ENCODE measurements around the gene IFNAR1. TPM values are rescaled to one million over a fixed set of nuclear protein-coding genes. Genes with fewer than 3 reads are reported as not detected.
A peak's percentile ranks its signal among the peaks of the same experiment; 100 is the strongest.
"Not testable (repeated sequence)": the region's sequence is repeated elsewhere in the genome, so short reads cannot be mapped to it uniquely, and the experiment has no call there.

The IFNAR1 gene
- total and polyA plus RNA-seq, 2 experiments from 2014 or later = 14.0 to 18.7 TPM

GRCh38 chr21:33317145-33317544 lies 7.6 kb upstream of the IFNAR1 start (continued):
- TF ChIP-seq ZNF114 (CRISPR knock-in tag; IDR thresholded peaks at IDR 0.05) (no peak), CTCF (conservative IDR thresholded peaks at IDR 0.05; ENCODE audit: low read depth in 2 of 2) (no peak), POLR2AphosphoS5 (IDR thresholded peaks at IDR 0.05; ENCODE audit: low read depth) (no peak)

- Histone ChIP-seq H3K4me3 (no peak overlapping the region), H3K36me3 (ENCODE audit: insufficient read depth) (no peaks in the 10 kb centered on the region), H4K20me1 (replicated peaks; ENCODE audit: insufficient read depth) (no peaks in the 10 kb centered on the region), H3K4me1 (ENCODE audit: insufficient read depth) (no peaks in the 10 kb centered on the region), H2AFZ (no peak overlapping the region), H3K27ac (ENCODE audit: low read depth) (no peak overlapping the region), H3K9me2 (ENCODE audit: insufficient read depth) (no peaks in the 10 kb centered on the region), H3K27me3 (ENCODE audit: insufficient read depth) (no peaks in the 10 kb centered on the region), H3F3A (replicated peaks; ENCODE audit: low read depth) (0 out of 2 replicates have a peak, but pooled peaks cover 3% of the 10 kb centered on the region), H3K4me2 (no peak overlapping the region), H3K79me2 (replicated peaks; ENCODE audit: insufficient read depth) (no peaks in the 10 kb centered on the region)
- no peaks in the 10 kb centered on the region for H3K4me1 Mint-ChIP-seq
- H3K4me3 Mint-ChIP-seq = no peak overlapping the region
- peaks cover 2% of the 10 kb centered on the region for H3K27me3 Mint-ChIP-seq (ENCODE audit: insufficient read depth, low read depth, poor library complexity)
- ATAC-seq = no peak
- TF ChIP-seq CREB1 (CRISPR knock-in tag; IDR thresholded peaks at IDR 0.05; ENCODE audit: low read depth) (no peak), EZH2phosphoT487 (IDR thresholded peaks at IDR 0.05; ENCODE audit: unreplicated experiment) (no peak), NANOG (IDR thresholded peaks at IDR 0.05; ENCODE audit: borderline replicate concordance) (no peak)
- H3K27ac Mint-ChIP-seq = no peak overlapping the region
- DNase-seq (ENCODE audit: low spot score) = no peak
- H3K36me3 Mint-ChIP-seq (ENCODE audit: low read depth) = no peaks in the 10 kb centered on the region
- H3K9me3 Mint-ChIP-seq = peaks cover 10% of the 10 kb centered on the region; the same call in 2 of the 3 replicates
Measured at GRCh38 chr21:33317786-33318486, 6.8 kb upstream of the IFNAR1 start.

GRCh38 chr21:33321005-33321404 lies 3.8 kb upstream of the IFNAR1 start:
- H3K4me3 Mint-ChIP-seq; H4K20me1 ChIP-seq (replicated peaks; ENCODE audit: insufficient read depth); H3K4me1 Mint-ChIP-seq; H3K79me2 ChIP-seq (replicated peaks; ENCODE audit: insufficient read depth); H2AFZ ChIP-seq; H3K4me1 ChIP-seq (ENCODE audit: insufficient read depth); H3F3A ChIP-seq (replicated peaks; ENCODE audit: low read depth); H3K27me3 ChIP-seq (ENCODE audit: insufficient read depth); H3K36me3 ChIP-seq (ENCODE audit: insufficient read depth); H3K4me3 ChIP-seq; H3K27me3 Mint-ChIP-seq (ENCODE audit: insufficient read depth, low read depth, poor library complexity); H3K27ac ChIP-seq (ENCODE audit: low read depth); DNase-seq (ENCODE audit: low spot score); H3K36me3 Mint-ChIP-seq (ENCODE audit: low read depth); H3K27ac Mint-ChIP-seq; ATAC-seq; H3K9me2 ChIP-seq (ENCODE audit: insufficient read depth); H3K4me2 ChIP-seq: not testable (repeated sequence)
- peaks cover 10% of the 10 kb centered on the region; the same call in 2 of the 3 replicates for H3K9me3 Mint-ChIP-seq

- H4K20me1 ChIP-seq (replicated peaks; ENCODE audit: insufficient read depth); H3K4me1 ChIP-seq (ENCODE audit: insufficient read depth); H3K36me3 ChIP-seq (ENCODE audit: insufficient read depth); H3F3A ChIP-seq (replicated peaks; ENCODE audit: low read depth); H3K27ac Mint-ChIP-seq; ATAC-seq; H2AFZ ChIP-seq; H3K4me1 Mint-ChIP-seq; DNase-seq (ENCODE audit: low spot score); H3K27me3 ChIP-seq (ENCODE audit: insufficient read depth); H3K27ac ChIP-seq (ENCODE audit: low read depth); H3K27me3 Mint-ChIP-seq (ENCODE audit: insufficient read depth, low read depth, poor library complexity); H3K9me2 ChIP-seq (ENCODE audit: insufficient read depth); H3K4me3 Mint-ChIP-seq; H3K36me3 Mint-ChIP-seq (ENCODE audit: low read depth): not testable (repeated sequence)
- peaks cover 10% of the 10 kb centered on the region; the same call in 2 of the 3 replicates for H3K9me3 Mint-ChIP-seq
- peak overlapping the region; percentile 84 for H3K4me3 ChIP-seq
- H3K79me2 ChIP-seq (replicated peaks; ENCODE audit: insufficient read depth) = peaks cover 32% of the 10 kb centered on the region
- H3K4me2 ChIP-seq = peak overlapping the region; percentile 97
Measured at GRCh38 chr21:33323610-33324009, 1.2 kb upstream of the IFNAR1 start.
